ENCODE measurements around the gene PSAPL1.
"Not testable (repeated sequence)": the region's sequence is repeated elsewhere in the genome, so short reads cannot be mapped to it uniquely, and the experiment has no call there.

PSAPL1 gene

GRCh38 chr4:7457201-7458065, 22.7 kb upstream of the PSAPL1 start:
- DNase-seq: no peak

- DNase-seq: not testable (repeated sequence)
Measured at GRCh38 chr4:7452802-7453201, 18.1 kb upstream of the PSAPL1 start.

- DNase-seq: no peak
Measured at GRCh38 chr4:7451800-7452199, 17.1 kb upstream of the PSAPL1 start.

GRCh38 chr4:7451434-7451789, 16.7 kb upstream of the PSAPL1 start:
- no peak for DNase-seq

- DNase-seq: no peak
Measured at GRCh38 chr4:7450775-7451433, 16.2 kb upstream of the PSAPL1 start.

- DNase-seq: no peak
Measured at GRCh38 chr4:7448036-7448435, 13.3 kb upstream of the PSAPL1 start.

- no peak for DNase-seq
Measured at GRCh38 chr4:7447236-7447635, 12.5 kb upstream of the PSAPL1 start.

- no peak for DNase-seq
Measured at GRCh38 chr4:7444731-7445130, 10.0 kb upstream of the PSAPL1 start.

- DNase-seq: no peak
Measured at GRCh38 chr4:7444314-7444713, 9.6 kb upstream of the PSAPL1 start.

- DNase-seq: no peak
Measured at GRCh38 chr4:7442574-7443162, 7.9 kb upstream of the PSAPL1 start.

GRCh38 chr4:7441201-7441600, 6.5 kb upstream of the PSAPL1 start:
- no peak for DNase-seq

GRCh38 chr4:7439699-7440098, 5.0 kb upstream of the PSAPL1 start:
- DNase-seq: no peak

- no peak for DNase-seq
Measured at GRCh38 chr4:7436256-7436655, 1.5 kb upstream of the PSAPL1 start.

- peak; percentile 9 to 41 (median 25) for DNase-seq
Measured at GRCh38 chr4:7435471-7436061, 836 bp upstream of the PSAPL1 start.

- DNase-seq: no peak
Measured at GRCh38 chr4:7434141-7434765, 477 bp downstream of the PSAPL1 start.

GRCh38 chr4:7433376-7434140, 1.2 kb downstream of the PSAPL1 start:
- DNase-seq: no peak

- DNase-seq: no peak
Measured at GRCh38 chr4:7432531-7433375, 2.0 kb downstream of the PSAPL1 start.

GRCh38 chr4:7431696-7432530, 2.8 kb downstream of the PSAPL1 start:
- DNase-seq: no peak

- DNase-seq: no peak
Measured at GRCh38 chr4:7430965-7431695, 3.6 kb downstream of the PSAPL1 start.
